G401 (cell line): Measurements from ENCODE around the gene PJVK. TPM values are rescaled to one million over a fixed set of nuclear protein-coding genes. Genes with fewer than 3 reads are reported as not detected.
"Not testable (repeated sequence)": the region's sequence is repeated elsewhere in the genome, so short reads cannot be mapped to it uniquely, and the experiment has no call there.

ENCODE experiments used
- DNase-seq: peaks from one replicate; pipeline ENCODE4 v3.0.0-alpha.2; 2015; ENCODE audit warnings: low spot score
- in situ Hi-C: cut with HindIII; loops from 2 replicates; pipeline ENCODE4 v1.10.0; 2016; ENCODE audit warnings: low sequenced_read_pairs, mixed read lengths
- total RNA-seq: library from RNA; depleted of rRNA; stranded (reverse); fragments of >200 nt; shearing (Covaris generic); gene quantifications from 2 replicates; pipeline ENCODE4 v1.2.3, GENCODE V29; 2014

Gene PJVK
- total RNA-seq, 1 experiment from 2014 or later, result 3.4 TPM

GRCh38 chr2:178426388-178426787 lies 24.8 kb upstream of the PJVK start:
- in situ Hi-C loops, result no loop called here
- DNase-seq, result no peak

GRCh38 chr2:178427458-178427857 lies 23.7 kb upstream of the PJVK start:
- in situ Hi-C loops, result no loop called here
- DNase-seq, result no peak

GRCh38 chr2:178428396-178428806 lies 22.8 kb upstream of the PJVK start:
- in situ Hi-C loops, result no loop called here
- DNase-seq, result no peak

GRCh38 chr2:178429336-178429735 lies 21.8 kb upstream of the PJVK start:
- in situ Hi-C loops, result no loop called here
- DNase-seq, result no peak

- in situ Hi-C loops, result no loop called here
- no peak for DNase-seq
These were observed 14.5 kb upstream of the PJVK start for GRCh38 chr2:178436662-178437061.

GRCh38 chr2:178441426-178441825 lies 9.8 kb upstream of the PJVK start:
- no peak for DNase-seq
- in situ Hi-C loops, result no loop called here

- no peak for DNase-seq
- in situ Hi-C loops, result no loop called here
These were observed 2.1 kb upstream of the PJVK start for GRCh38 chr2:178448968-178449661.

- DNase-seq, result no peak
- in situ Hi-C loops, result no loop called here
These were observed 1.3 kb upstream of the PJVK start for GRCh38 chr2:178449700-178450523.

GRCh38 chr2:178450524-178450773 lies 729 bp upstream of the PJVK start:
- no peak for DNase-seq
- in situ Hi-C loops, result no loop called here

- in situ Hi-C loops, result no loop called here
- DNase-seq, result no peak
These were observed 1.2 kb downstream of the PJVK start for GRCh38 chr2:178452334-178452733.

- in situ Hi-C loops, result no loop called here
- DNase-seq, result peak; percentile 9
These were observed 1.7 kb downstream of the PJVK start for GRCh38 chr2:178452870-178453269.

- DNase-seq, result no peak
- in situ Hi-C loops, result no loop called here
These were observed 4.8 kb downstream of the PJVK start for GRCh38 chr2:178455947-178456346.

GRCh38 chr2:178457390-178457886 lies 6.3 kb downstream of the PJVK start:
- in situ Hi-C loops, result no loop called here
- DNase-seq, result no peak

GRCh38 chr2:178469219-178469849 lies 18.2 kb downstream of the PJVK start:
- in situ Hi-C loops, result no loop called here
- no peak for DNase-seq

GRCh38 chr2:178471313-178471712 lies 20.1 kb downstream of the PJVK start:
- in situ Hi-C loops, DNase-seq: not testable (repeated sequence)

GRCh38 chr2:178473373-178473772 lies 22.2 kb downstream of the PJVK start:
- DNase-seq, result no peak
- in situ Hi-C loops, result no loop called here

- no peak for DNase-seq
- in situ Hi-C loops, result no loop called here
These were observed 22.8 kb downstream of the PJVK start for GRCh38 chr2:178473931-178474330.

GRCh38 chr2:178474560-178474959 lies 23.4 kb downstream of the PJVK start:
- in situ Hi-C loops, result no loop called here

GRCh38 chr2:178476477-178476876 lies 25.3 kb downstream of the PJVK start:
- in situ Hi-C loops, result no loop called here
- no peak for DNase-seq

More at GRCh38 chr2:178474560-178474959, 23.4 kb downstream of the PJVK start:
- DNase-seq, result no peak

GRCh38 chr2:178477443-178478129 lies 26.4 kb downstream of the PJVK start:
- in situ Hi-C loops, result no loop called here
- DNase-seq, result peak; percentile 23
